GM04503 (cell line): ENCODE data around the gene IFT172.
A peak's percentile ranks its signal among the peaks of the same experiment; 100 is the strongest.

Experiments
- DNase-seq: peaks from one replicate; pipeline ENCODE4 v3.0.0-alpha.2; 2012; ENCODE audit warnings: low read depth

IFT172 gene

GRCh38 chr2:27422958-27423357, 66.6 kb downstream of the IFT172 start:
- DNase-seq = no peak

GRCh38 chr2:27421660-27422250, 67.8 kb downstream of the IFT172 start:
- DNase-seq = no peak

DNA sequence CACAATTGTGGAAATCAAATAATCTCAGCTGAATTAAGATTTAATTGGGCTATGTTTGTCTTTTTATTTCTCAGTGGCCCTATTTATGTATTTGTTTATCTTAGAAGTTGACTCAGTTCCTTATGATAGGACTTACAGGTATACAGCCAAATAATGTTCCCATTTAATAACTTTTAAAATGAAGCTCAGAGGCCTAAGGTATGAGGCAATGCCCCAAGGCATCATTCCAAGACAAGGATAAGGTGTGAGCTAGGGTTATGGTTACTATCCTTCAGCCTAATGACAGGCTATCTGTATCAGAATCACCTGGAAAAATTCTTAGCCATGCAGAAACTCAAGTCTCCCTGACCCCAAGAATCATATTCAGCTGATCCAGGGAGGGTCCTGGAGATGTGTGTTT, 68.5 kb downstream of the IFT172 start:
- no peak for DNase-seq

GRCh38 chr2:27416151-27416550, 73.4 kb downstream of the IFT172 start:
- DNase-seq = no peak

- DNase-seq = no peak
Observed at GRCh38 chr2:27412419-27413152, 77.0 kb downstream of the IFT172 start.

DNA sequence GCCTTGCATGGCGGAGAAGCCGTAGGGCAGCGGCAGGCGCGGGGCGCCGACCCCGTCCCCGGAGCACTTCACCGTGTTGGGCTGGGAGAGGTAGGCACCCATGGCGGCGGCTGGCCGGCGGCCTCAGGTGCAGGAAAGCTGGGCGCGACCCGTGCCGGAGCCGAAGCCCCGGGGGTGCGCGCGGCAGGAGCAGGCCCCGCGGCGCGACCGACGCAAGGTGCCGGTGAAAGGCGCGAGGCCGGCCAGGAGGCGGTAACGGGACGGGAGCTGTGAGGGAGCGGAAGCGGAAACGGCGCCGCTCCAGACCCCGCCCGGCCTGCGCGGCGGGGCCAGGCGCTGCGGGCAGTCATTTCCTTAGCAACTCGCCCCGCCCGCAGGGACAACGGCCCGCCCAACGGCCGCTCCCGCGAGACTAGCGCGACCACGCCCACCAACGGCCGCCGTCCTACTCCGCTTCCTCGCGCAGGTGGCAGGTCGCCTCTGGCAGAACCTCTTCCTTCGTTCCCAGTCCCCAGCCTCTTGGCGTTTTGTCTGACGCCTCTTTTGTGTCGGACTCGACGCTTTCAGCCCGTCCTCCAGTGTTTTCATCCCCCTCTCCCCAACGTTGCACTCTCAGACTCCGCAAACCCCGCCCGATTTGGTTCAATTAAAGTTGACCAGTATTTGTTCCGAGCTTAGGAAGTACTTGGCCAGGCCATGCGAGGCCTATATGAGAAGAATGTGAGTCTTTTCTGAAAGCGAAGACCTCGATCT, 80.0 kb downstream of the IFT172 start, which contains the start of gene PPM1G:
Gene PPM1G (minus strand): TSS at position 271 of the 753 bp plus-strand sequence. CDS start 169 bp downstream, at position 102.
- DNase-seq = peak; percentile 58

GRCh38 chr2:27408601-27409320, 80.8 kb downstream of the IFT172 start:
- no peak for DNase-seq

DNA sequence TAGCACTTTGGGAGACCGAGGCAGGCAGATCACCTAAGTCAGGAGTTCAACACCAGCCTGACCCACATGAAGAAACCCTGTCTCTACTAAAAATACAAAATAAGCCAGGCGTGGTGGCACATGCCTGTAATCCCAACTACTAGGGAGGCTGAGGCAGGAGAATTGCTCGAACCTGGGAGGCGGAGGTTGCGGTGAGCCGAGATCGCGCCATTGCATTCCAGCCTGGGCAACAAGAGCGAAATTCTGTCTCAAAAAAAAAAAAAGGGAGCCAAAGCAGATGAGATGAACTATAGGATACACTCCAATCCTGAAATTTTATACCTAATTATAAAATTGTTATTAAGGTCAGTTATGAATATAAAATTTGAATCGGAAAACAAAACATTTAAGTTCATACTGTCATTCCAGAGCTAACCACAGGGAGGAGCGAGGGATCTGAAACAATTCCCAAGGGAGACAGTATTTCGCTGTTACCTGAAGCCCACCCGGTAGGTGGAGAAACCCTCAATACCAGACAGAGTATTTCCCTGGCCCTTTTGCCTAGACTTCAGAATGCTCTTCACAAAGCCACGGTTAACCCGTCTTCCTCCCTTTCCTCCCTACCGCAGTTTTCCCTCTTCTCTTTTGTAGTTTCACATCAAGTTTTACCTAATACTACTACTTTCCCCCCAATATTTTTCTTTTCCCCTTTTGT, 81.6 kb downstream of the IFT172 start:
- no peak for DNase-seq

GRCh38 chr2:27400348-27401135, 89.0 kb downstream of the IFT172 start:
- DNase-seq = no peak

- DNase-seq = no peak
Observed at GRCh38 chr2:27398962-27399361, 90.6 kb downstream of the IFT172 start.
